Mesothelial cell of epicardium (in vitro differentiated cells): ENCODE results near the gene TNIP1. TPM values are rescaled to one million over a fixed set of nuclear protein-coding genes. Genes with fewer than 3 reads are reported as not detected.

Experiments
- DNase-seq, 2 experiments: peaks; one replicate each; pipeline ENCODE4 v3.0.0; 2021; ENCODE audit warnings: low spot score in 2 of 2; ENCODE audit not compliant: unreplicated experiment in 2 of 2
- H3K27ac Mint-ChIP-seq: 2 replicates; pipeline ENCODE4 v1.8.0; 2021; ENCODE audit warnings: mixed read lengths
- H3K27me3 Mint-ChIP-seq: 2 replicates; pipeline ENCODE4 v1.8.0; 2021; ENCODE audit warnings: low read depth, mixed read lengths
- H3K36me3 Mint-ChIP-seq: 2 replicates; pipeline ENCODE4 v1.8.0; 2021; ENCODE audit warnings: mixed read lengths
- H3K4me1 Mint-ChIP-seq: 2 replicates; pipeline ENCODE4 v1.8.0; 2021; ENCODE audit warnings: mixed read lengths
- H3K4me3 Mint-ChIP-seq: 2 replicates; pipeline ENCODE4 v1.8.0; 2021; ENCODE audit warnings: mild to moderate bottlenecking, moderate library complexity, mixed read lengths
- H3K9me3 Mint-ChIP-seq: 2 replicates; pipeline ENCODE4 v1.8.0; 2021; ENCODE audit warnings: mixed read lengths
- total RNA-seq: library from RNA; stranded (reverse); gene quantifications from 3 replicates; pipeline ENCODE4 v1.2.1, GENCODE V29; 2021
- TF ChIP-seq, protein P1 (sequence below): fragments of 200-600 bp; sonication (generic); IDR thresholded peaks from one replicate; pipeline ENCODE4 v1.5.0; 2021; ENCODE audit warnings: antibody characterized with exemption; ENCODE audit not compliant: unreplicated experiment

Gene TNIP1
- total RNA-seq, 1 donor from 2014 or later = 81.8 TPM

DNA sequence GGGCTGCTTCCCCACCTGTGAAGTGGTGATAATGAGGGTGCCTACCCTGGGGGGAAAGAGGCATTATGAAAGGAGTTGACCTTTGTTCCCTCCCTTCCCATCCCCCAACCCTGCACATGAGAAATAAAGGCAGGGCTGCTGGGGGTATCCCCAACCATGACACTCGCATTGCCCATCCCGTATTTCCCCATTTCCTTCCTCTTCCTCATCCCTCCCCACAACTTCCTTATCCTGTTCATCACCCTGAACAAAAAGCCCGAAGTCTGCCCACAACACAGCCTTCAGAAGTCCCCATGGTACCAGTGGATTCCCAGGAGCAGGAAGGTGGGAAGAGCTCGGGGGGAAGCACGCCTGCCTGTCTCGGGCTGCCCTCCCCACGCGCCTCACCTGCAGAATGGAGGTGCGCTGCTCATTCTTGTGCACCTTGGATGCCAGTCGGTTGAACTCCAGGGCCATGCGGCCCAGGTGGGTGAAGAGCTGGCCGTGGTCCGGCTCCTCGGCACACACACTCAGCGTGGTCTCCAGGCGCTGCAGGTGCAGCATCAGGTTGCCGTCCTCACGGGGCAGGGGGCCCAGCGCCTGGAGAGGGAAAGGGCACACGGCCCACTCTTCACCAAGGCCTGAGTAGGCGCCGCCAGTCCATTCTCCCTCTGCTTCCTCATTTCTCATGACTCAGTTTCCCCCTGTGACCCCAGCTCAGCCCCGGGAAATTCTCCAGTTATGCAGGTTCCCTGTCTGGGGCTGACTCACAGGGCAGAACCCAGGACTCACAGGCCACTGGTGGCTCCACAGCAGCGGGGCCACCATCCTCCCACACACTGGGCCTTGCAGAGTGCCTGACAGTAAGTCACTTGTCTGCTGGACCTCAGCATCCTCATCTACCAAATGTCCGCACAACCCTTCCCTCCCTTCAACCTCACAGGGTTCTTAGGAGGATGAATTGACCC lies 24.2 kb downstream of the TNIP1 start:
- Mint-ChIP-seq H3K4me1 (no peaks in the 10 kb centered on the region), H3K4me3 (no peak overlapping the region), H3K36me3 (peaks cover 30% of the 10 kb centered on the region), H3K27ac (no peak overlapping the region), H3K9me3 (no peaks in the 10 kb centered on the region), H3K27me3 (no peaks in the 10 kb centered on the region)
- TF ChIP-seq, protein P1, sequence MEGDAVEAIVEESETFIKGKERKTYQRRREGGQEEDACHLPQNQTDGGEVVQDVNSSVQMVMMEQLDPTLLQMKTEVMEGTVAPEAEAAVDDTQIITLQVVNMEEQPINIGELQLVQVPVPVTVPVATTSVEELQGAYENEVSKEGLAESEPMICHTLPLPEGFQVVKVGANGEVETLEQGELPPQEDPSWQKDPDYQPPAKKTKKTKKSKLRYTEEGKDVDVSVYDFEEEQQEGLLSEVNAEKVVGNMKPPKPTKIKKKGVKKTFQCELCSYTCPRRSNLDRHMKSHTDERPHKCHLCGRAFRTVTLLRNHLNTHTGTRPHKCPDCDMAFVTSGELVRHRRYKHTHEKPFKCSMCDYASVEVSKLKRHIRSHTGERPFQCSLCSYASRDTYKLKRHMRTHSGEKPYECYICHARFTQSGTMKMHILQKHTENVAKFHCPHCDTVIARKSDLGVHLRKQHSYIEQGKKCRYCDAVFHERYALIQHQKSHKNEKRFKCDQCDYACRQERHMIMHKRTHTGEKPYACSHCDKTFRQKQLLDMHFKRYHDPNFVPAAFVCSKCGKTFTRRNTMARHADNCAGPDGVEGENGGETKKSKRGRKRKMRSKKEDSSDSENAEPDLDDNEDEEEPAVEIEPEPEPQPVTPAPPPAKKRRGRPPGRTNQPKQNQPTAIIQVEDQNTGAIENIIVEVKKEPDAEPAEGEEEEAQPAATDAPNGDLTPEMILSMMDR = no peak
- DNase-seq = no peak

DNA sequence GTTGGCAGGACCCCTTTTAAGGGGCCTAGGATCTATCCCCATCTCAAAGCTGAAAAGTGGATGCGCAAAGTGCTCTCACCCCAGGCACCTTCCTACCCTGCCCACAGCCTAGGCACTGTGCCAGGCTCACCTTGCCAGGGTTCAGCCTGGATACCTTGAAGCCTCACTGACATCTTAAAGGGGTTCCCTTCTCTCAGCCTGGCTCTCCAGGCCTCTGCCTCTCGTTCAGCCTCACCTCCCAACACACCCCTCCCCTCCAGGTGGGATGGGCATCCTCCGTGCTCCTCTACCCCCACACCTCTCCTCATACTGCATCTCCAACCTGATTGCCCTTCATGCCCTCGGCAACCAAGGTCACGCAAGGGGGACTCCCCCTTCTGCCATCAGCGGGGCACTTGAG lies 25.5 kb downstream of the TNIP1 start:
- Mint-ChIP-seq H3K27me3 (no peaks in the 10 kb centered on the region), H3K9me3 (no peaks in the 10 kb centered on the region), H3K4me1 (no peaks in the 10 kb centered on the region), H3K36me3 (peaks cover 30% of the 10 kb centered on the region), H3K4me3 (no peak overlapping the region), H3K27ac (no peak overlapping the region)
- TF ChIP-seq, protein P1 = no peak
- DNase-seq = no peak

DNA sequence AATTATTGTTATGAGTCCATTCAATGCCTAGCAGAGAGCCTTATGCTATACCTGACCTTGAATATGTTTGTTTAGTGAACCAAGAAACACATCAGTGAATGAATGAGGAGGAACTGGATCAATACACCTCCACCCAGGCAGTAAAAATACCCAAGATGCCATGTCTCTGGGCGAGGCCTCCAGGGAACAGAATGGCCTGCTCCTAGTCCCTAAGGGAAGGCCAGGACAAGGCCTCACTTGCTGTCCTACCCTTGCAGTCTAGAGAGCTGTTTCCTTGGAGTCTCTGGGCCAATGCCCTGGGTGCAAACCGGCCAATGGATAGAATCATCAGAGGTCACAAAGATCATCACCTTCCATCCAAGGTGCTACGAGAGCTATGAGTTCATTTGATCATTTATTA lies 26.1 kb downstream of the TNIP1 start:
- H3K9me3 Mint-ChIP-seq = no peaks in the 10 kb centered on the region
- peaks cover 30% of the 10 kb centered on the region for H3K36me3 Mint-ChIP-seq
- H3K27me3 Mint-ChIP-seq = no peaks in the 10 kb centered on the region
- H3K4me1 Mint-ChIP-seq = no peaks in the 10 kb centered on the region
- no peak overlapping the region for H3K4me3 Mint-ChIP-seq
- DNase-seq = no peak
- TF ChIP-seq, protein P1 = no peak
- H3K27ac Mint-ChIP-seq = no peak overlapping the region

GRCh38 chr5:151053796-151054462 lies 26.9 kb downstream of the TNIP1 start:
- no peaks in the 10 kb centered on the region for H3K9me3 Mint-ChIP-seq
- TF ChIP-seq, protein P1 = no peak
- no peak overlapping the region for H3K4me3 Mint-ChIP-seq
- H3K36me3 Mint-ChIP-seq = peaks cover 30% of the 10 kb centered on the region
- H3K27ac Mint-ChIP-seq = no peak overlapping the region
- H3K27me3 Mint-ChIP-seq = no peaks in the 10 kb centered on the region
- no peaks in the 10 kb centered on the region for H3K4me1 Mint-ChIP-seq
- DNase-seq = no peak

GRCh38 chr5:151052836-151053235 lies 28.0 kb downstream of the TNIP1 start:
- TF ChIP-seq, protein P1 = no peak
- Mint-ChIP-seq H3K27me3 (no peaks in the 10 kb centered on the region), H3K36me3 (peaks cover 32% of the 10 kb centered on the region), H3K4me3 (no peak overlapping the region), H3K4me1 (no peaks in the 10 kb centered on the region), H3K27ac (no peak overlapping the region), H3K9me3 (no peaks in the 10 kb centered on the region)
- DNase-seq = no peak
